ENCODE results near the gene RIN3.
A peak's percentile ranks its signal among the peaks of the same experiment; 100 is the strongest.

Gene RIN3

DNA sequence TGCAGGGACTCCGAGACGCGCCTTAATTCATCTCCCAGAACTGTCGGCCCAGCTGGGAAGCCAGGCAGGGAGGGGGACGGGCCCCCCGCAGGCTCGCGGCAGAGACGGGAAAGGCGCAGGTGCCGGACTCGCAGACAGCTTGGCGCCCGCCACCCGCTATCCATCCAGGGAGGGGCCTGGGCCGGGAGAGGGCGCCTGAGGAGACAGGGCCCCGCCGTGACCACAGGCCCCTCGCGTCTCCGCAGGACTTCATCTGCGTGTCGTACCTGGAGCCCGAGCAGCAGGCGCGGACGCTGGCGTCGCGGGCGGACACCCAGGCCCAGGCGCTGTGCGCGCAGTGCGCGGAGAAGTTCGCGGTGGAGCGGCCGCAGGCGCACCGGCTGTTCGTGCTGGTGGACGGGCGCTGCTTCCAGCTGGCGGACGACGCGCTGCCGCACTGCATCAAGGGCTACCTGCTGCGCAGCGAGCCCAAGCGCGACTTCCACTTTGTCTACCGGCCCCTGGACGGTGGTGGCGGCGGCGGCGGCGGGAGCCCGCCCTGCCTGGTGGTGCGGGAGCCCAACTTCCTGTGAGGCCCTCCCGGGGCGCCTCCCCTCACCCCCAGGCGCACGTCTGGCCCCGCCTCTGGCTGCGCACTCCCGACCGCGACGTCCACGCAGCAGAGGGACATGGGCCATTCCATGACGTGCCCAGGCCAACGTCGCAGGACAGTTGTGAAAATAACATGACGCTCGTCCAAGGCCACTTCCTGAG, 174.3 kb downstream of the RIN3 start:
- DNase-seq (ENCODE audit: low spot score) = no peak

DNA sequence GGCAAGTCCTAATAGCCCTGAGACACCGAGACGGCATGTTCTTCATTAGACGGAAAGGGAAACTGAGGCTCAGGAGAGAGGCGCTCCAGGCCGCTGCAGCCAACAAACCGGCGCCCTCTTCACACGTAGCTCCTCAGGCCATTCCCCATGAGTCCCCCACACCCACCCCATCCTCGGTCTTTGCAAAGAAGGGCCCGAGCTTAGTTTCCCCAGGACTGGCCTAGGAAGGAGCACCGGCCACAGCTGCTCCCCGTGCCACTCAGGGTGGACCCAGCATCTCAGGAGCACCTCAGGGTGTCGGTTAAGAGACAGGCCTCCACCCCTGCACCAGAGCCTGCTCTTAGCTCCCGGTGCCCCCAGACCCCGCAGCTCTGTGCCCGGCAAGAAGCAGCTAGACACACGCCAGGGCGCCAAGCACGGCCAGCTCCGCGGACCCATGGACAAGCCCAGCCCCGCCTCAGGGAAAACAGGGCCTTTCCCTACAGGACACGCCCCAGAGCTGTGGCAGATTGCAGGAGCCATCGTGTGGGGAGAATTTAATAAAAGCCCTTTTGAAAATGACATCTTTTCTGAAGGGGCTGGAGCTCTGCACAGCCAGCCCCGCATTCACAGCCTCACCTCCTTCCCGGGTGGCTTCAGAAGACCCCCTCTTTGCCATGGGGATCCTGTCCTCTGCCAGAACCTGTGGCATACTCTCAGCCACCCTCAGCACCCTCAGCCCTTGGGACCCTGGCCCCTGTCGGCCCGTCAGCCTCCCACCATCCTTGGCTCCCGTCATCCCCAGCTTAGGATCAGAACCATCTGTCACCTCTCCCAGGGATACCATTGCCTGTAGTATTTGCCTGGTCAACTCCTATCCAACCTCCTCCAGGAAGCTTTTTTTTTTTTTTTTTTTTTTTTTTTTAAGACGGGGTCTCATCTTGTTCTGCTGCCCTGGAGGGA, 175.1 kb downstream of the RIN3 start:
- DNase-seq (ENCODE audit: low spot score) = no peak

DNA sequence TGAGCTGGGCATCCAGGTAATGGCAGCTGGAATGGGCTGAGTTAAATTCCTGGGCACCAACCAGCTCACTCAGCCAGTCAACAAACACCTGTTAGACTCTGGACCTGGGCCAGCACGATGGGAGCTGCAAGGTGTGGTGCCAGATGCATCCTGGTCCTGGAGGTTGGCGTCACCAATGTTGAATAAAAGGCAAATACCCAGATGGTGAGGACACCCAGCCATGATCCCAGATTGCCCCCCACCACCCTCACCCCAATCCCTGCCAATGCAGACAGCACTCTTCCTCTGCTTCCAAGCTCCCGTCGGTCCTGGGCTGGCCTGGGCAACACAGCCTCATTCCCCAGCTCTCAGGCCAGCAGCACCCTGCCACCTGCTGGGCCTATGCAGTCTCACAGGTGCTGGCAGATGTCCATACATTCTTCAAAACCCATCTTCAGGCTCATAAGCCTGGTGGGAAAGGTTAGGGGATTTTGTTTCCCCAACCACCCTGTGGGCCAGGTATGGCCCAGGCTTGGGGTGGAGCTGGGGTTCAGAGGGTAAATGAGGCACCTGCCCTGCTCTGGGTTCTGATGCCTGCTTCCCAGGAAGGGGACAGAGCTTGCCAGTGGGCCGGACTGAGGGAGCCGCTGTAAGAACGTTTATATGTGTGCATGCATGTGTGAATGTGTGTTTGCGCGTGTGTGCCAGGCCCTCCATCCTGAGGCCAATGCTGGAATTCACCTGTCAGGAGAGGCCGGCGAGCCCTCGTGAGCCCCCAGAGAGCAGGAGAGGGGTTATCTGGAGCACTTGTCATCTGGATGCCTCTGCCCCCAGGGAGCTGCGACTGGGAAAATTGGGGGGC, 176.8 kb downstream of the RIN3 start:
- DNase-seq (ENCODE audit: low spot score) = peak; percentile 25

DNA sequence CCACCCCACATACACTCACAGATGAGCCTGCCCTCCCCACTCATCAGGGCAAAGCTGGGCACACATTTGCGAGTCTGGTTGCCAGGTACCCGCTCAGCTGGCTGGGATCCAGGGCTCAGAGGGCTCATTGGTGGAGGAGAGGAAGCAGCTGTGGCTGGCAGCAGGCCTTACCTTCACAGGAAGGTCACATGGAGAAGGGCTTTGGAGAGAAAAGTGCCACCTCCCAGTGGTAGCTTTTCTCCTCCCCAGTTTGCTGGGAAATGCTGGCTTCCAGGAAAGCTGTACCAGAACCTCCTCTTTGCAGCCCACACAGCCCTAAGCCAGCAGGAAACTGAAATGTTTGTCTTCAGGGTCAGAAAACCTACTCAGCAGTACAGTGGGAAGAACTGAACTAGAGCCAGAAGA, 179.2 kb downstream of the RIN3 start:
- DNase-seq (ENCODE audit: low spot score) = peak; percentile 18

DNA sequence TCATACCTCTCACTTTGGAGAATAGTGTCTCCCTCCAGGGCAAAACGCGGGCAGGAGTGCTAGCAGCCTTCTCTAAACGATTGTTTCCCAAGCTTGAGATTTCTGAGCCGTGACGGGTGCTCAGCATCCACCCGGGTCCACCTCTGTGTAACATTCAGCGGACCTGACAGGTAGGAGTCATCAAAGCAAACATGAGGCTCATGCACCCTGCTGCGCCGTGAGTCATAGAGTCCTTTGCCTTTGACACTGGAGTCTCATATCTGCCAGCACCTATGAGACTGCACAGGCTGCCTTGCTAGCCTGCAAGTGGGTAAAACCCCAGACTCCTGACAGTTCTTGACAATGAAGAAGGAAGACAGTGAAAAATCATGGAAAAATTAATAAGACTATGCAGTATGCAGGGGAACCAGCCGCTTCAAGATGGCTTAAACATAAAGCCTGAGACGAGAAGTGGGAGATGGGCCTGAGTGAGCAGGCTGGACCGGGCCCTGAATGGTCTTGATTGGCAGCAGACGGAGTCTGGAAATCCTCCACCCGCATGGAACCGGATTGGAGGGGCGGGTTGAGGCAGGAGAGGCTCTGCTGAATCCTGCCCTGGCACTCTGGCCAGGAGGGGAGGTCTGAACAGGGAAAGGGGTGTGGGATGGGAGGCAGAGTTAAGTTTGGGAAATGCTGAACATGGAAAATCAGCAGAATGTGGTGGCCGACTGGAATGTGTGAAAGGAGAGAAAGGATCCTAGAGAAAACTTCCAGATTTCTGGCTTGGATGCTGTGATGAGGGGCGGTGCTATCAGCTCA, 180.6 kb downstream of the RIN3 start:
- no peak for DNase-seq (ENCODE audit: low spot score)

DNA sequence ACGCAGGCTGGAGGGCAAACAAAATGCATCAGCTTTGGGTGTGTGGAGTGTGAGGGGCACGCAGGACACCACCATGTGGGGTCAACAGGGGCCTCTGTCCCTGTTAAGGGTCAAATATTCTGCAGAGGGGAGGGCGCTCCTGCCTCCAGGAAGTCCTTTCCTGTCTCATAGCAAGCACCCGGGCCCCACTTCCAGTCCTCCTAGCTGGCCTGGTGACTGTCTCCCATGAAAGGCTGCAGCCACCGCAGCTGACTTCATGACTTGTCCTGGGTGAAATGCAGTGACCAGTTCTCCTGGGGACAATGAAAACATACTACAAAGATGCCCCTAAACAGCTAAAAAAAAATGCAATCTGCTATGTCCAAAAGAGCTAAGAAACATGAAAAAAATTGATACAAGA, 181.2 kb downstream of the RIN3 start:
- DNase-seq (ENCODE audit: low spot score) = no peak

DNA sequence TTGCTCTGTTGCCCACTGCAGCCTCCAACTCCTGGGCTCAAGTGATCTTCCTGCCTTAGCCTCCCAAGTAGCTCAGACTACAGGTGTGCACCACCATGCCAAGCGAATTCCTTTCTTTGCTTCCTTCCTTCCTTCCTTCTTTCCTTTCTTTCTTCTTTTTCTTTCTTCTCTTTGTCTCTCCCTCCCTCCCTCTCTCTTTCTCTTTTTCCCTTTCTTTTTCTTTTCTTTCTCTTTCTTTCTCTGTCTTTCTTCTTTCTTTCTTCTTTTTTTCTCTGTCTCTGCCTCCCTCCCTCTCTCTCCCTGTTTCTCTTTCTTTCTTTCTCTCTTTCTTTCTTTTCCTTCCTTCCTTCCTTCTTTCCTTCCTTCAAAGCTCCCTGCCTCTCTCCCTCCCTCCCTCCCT, 182.0 kb downstream of the RIN3 start:
- DNase-seq (ENCODE audit: low spot score) = no peak

DNA sequence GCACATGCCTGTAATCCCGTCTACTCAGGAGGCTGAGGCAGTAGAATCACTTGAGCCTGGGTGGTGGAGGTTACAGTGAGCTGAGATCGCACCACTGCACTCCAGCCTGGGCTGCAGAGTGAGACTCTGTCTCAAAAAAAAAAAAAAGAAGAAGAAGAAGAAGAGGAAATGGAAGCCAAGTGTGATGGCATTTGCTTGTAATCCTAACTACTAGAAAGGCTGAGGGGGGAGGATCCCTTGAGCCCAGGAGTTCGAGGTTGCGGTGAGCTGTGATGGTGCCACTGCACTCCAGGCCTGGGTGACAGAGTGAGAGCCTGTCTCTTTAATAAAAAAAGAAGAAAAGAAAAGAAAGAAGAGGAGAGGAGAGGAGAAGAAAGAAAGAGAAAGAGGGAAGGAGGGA, 182.8 kb downstream of the RIN3 start:
- DNase-seq (ENCODE audit: low spot score) = no peak

DNA sequence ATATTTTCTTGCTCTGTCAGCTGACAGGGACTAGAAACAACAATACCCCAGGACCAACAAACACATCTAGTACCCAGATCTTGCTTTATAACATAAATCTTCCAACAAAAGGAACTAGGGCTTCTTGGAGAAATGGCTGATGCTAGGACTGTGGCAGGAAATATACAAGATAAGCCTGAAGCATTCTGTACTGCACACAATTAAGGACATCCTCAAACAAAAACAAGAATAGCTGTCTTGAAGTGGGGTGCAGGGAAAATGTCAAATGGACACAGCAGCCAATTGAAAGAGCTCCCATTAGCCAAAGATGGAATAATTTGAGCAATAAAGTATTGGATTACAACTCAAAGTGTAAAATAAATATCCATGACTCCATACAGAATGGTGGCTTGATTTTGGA, 184.8 kb downstream of the RIN3 start:
- DNase-seq (ENCODE audit: low spot score) = no peak

DNA sequence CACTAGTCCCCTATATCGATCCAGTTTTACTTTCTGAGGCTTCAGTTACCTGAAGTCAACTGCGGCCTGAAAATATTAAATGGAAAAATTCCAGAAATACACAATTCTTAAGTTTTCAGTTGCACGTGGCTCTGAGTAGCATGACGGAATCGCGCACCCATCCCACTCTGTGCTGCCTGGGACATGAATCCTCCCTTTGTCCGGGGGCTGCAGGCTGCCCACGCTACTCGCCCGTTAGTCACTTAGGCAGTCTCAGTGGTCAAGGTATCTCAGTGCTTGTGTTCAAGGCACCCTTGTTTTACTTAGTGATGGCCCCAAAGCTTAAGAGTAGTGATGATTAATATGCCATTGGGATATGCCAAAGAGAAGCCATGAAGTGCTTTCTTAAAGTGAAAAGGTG, 188.2 kb downstream of the RIN3 start:
- no peak for DNase-seq (ENCODE audit: low spot score)

DNA sequence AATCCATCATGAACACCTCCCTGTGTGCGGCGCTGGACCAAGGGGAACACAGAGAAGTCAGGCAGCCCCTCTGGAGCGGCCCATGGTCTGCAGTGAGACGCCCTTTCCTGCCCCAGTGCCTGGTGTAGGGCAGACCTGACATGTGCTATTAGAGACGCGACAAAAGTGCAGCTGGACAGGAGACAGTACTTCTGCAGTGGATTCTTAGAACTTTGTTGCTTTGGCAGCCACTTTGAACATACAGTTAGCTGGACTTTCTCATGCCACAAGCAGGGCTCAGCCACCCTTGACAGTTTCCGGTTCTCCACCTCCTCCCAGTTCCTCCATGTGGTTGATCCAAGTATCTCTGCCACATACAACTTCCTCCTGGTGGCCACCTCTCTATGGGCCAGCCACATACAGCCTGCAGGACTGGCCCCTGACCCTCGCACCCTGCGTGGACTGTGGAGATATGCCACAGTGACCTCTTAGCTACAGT, 188.9 kb downstream of the RIN3 start:
- DNase-seq (ENCODE audit: low spot score) = no peak

DNA sequence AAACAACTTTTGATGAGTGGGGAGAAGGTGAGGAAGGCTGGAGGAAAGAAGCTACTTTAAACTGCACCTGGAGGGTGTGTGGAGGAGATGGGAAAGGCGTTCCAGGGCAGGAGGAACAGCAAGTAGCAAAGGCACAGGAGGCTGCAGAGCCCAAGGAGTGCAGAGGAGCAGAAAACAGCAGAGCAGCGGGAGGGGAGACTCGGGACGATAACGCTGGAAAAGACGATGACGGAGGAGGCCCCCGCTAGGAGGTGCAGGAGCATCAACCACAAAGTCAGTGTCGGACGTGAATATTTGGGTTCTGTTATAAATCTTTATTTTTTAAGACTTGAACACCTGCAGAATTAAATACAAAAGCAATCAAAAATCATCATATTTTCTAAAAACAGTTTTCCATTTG, 189.9 kb downstream of the RIN3 start:
- no peak for DNase-seq (ENCODE audit: low spot score)

DNA sequence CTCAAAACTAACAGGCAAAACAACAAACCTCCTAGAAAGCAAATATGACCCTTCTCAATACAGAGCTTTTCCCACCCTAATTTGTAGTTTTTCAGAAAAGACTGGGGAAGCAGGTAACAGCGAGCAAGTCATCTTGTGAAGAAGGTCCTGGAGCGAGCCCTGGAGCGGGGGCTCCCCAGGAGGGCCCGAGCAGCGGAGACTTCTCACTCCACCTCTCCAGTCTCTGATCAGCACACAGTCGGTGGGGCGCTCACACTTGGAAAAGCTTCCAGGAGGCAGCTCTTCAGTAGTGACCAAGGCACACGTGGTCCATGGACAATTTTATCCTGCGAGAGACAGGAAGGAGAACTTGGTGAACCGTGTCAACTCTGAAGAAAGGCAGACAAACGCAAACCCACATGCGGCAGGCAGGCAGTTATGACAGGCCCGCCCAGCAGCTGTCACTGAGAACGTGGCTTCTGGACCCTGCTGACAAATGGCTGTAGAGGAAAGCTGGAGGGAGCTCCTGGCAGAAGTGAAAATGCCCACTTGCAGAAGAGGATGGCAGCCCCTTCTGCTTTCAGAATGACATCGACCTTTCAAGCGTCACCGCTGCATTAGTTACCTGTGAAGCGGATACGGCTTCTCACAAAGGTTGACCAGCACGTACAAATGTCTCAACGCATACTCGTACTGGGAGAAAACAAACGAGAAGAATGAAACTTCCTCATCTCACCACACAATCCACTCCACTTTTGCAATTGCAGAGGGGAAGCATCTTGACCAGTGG, 190.6 kb downstream of the RIN3 start:
- no peak for DNase-seq (ENCODE audit: low spot score)

DNA sequence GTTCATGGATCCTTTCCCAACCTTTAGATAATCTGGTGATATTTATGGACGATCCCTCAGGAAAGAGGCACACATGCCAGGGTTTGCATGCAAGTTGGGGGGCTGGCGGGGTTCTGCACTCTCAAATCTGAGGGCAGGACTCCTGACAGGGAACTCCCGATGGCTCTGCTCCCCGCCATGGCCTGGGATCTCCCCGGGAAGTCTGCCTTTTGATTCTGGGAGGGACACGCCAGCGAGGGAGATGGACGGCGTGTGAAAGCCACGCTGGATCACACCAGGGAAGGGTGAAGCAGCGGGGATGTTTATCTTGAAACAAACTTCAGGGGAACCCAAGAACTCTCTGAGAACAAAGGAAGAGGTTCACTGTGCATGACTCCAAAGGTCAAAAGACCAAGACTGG, 191.2 kb downstream of the RIN3 start:
- DNase-seq (ENCODE audit: low spot score) = no peak

DNA sequence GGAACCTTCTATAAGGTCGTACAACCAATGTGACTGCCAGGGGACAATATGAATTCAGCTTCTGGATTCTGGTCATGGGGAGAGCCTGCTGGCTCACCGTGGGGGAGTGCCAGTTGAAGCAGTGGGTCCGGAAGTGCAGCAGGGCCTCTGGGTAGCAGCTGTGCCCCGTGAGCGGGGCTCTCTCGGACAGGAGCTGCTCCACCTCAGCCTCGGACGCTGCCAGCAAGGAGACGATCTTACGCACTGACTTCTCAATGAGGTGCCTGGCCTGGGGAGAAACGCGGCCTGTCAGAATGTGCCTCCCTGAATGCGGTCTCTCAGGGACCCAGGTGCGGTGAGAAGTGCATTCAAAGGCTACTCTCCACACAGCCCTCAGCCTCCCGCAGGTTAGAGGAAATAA, 192.8 kb downstream of the RIN3 start:
- DNase-seq (ENCODE audit: low spot score) = no peak

DNA sequence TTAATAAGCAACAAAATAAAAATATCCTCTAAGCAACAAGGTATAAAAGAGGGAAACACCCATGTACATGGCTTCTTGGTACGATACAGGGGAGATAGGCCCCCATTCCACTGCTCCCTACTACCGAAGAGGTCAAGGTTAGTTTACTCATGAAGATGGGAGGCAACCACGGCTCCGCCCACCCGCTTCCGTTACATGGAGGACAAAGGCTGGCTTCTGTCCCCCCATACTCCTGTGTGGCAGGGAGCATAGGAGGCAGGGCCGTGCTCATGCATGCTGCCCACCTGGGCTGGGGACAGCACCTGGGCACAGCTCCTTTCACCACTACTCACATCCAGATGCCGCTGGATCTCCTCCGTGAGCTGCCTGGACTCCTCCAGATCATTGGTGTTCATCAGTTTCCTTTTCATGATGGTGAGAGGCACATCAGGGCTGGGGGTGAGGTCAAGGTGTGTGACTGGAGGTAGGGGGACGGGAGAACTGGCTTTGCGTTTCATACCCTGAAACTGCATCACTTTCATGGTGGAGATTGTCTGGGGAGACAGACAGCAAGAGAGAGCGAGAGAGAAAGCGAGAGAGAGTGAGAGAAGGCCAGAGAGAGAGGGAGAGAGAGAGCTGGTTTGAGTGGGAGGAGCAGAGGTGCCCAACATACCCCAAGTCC, 195.9 kb downstream of the RIN3 start:
- no peak for DNase-seq (ENCODE audit: low spot score)

DNA sequence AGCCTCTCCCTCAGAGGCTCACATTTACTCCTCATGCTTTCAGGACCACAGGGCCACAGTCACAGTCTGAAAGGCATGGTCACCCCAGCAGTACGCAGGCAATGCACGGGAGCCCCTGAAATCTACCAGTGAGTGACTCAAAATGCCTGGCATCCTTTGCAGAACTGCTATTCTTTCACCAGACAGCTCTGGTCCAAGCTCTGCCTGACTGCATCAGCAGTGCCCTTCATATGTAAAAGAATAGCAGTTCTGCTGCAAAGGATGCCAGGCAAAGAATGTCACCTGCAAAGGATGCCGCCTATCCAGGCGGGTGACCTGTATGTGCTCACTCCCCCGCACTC, 196.4 kb downstream of the RIN3 start:
- no peak for DNase-seq (ENCODE audit: low spot score)

DNA sequence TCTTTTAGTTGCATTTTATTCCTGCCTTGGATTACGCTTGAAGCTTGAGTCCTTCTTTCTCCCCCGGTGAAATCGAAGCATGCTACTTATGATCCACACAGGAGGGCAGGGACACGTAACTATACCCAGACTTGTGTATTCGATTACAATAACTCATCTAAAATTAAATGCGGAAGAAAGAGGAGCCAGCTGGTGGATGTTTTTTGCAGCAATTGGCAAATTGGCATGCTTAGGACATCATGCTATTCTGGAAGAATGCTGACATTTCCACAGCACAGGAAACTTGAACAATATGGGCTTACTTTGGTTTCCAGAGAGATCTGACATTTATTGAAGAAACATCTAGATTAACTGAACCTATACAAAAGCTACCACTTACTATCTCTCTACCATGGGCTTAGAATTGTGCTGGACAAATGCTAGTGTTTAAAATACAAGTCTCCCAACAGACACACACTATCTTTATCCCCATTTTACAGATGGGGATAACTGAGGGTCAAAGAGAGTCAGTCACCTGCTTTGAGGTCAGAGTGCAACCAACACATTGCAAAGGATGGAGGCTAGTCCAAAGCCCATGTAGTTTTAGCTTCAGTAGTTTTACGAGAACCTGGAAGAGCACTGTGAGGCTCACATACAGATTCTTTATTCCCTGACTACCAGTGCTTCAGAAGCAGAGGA, 198.5 kb downstream of the RIN3 start:
- no peak for DNase-seq (ENCODE audit: low spot score)

DNA sequence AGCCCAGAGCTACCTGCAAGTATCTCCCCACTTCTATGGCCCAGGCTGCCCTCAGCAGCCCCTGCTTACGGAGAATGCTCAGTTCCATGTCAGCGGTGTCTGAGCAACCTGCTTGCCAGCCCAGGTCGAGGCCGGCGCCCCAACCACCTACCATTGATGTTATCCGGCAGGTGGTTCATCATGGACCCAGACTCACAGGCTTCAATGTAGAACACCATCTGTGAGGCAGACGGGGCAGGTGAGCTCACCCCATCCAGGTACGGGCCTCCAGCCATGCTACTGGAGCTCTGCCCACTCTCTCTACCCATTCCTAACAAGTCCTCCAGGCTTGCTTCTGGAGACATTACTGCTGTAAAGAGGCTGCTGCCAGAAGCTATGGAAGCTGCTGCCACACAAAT, 199.1 kb downstream of the RIN3 start:
- DNase-seq (ENCODE audit: low spot score) = no peak
